Activated CD8-positive, alpha-beta T cell treated with anti-CD3 and anti-CD28 coated beads for 36 hours (primary cell): ENCODE results near the gene FAF1. TPM values are rescaled to one million over a fixed set of nuclear protein-coding genes. Genes with fewer than 3 reads are reported as not detected.
A peak's percentile ranks its signal among the peaks of the same experiment; 100 is the strongest.

Source experiments
- ATAC-seq: fragments of 200-7000 bp; cut with Tn5 transposase; one replicate; pipeline ENCODE4 v1.10.0; 2021; ENCODE audit warnings: mild to moderate bottlenecking, moderate library complexity
- CTCF ChIA-PET: fragments of 350-600 bp; sonication (Branson Sonifier 250); formaldehyde crosslinking; loops from one replicate; lab custom pipeline; 2021; ENCODE audit warnings: antibody characterized with exemption; lab: Charles Lee
- POLR2A ChIA-PET: fragments of 350-600 bp; sonication (Branson Sonifier 250); formaldehyde crosslinking; loops from one replicate; lab custom pipeline; 2021; ENCODE audit warnings: antibody characterized with exemption; lab: Charles Lee
- DNase-seq: peaks from one replicate; pipeline ENCODE4 v3.0.0-alpha.2; 2020
- H3K27ac Mint-ChIP-seq: one replicate; pipeline ENCODE4 v1.8.0; 2021; ENCODE audit warnings: mild to moderate bottlenecking, mixed read lengths
- H3K27me3 Mint-ChIP-seq: one replicate; pipeline ENCODE4 v1.8.0; 2021; ENCODE audit warnings: mixed read lengths
- H3K36me3 Mint-ChIP-seq: one replicate; pipeline ENCODE4 v1.8.0; 2021; ENCODE audit warnings: low read depth, mixed read lengths
- H3K4me1 Mint-ChIP-seq: one replicate; pipeline ENCODE4 v1.8.0; 2021; ENCODE audit warnings: low read depth, mixed read lengths
- H3K4me3 Mint-ChIP-seq: one replicate; pipeline ENCODE4 v1.8.0; 2021; ENCODE audit warnings: mild to moderate bottlenecking, moderate library complexity, mixed read lengths
- H3K9me3 Mint-ChIP-seq: one replicate; pipeline ENCODE4 v1.8.0; 2021; ENCODE audit warnings: mixed read lengths
- intact Hi-C: fragments of 100-400 bp; cut with micrococcal nuclease; formaldehyde crosslinking; loops from one replicate; pipeline ENCODE4 v1.10.0; 2022
- total RNA-seq, 2 experiments: library from RNA; stranded (reverse); gene quantifications; one replicate each; pipeline ENCODE4 v1.2.3, GENCODE V29; 2021
- TF ChIP-seq, protein P1 (sequence below): fragments of 200-600 bp; IDR thresholded peaks from one replicate; pipeline ENCODE4 v1.8.0; 2022; ENCODE audit warnings: antibody characterized with exemption, mild to moderate bottlenecking

The FAF1 gene
- total RNA-seq, 2 experiments from 2014 or later, result 82.2 to 87.0 TPM

DNA sequence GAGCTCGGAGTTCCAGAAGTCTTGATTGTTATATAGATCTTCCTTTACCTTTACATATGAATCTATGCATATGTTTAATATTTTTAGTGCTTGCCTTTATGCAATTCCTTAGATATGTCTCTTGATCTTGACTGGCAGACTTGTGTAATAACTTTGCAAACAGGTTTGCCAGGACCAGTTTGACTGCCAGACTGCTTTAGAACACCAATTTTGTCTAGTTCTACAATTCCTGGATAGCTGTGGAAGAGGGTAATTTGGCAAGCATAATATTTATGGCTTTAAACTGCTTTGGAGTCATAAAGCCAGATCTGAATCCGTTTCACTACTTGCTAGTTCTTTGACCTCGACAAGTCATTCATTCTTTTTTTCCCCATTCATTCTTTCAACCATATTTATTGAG, 250.0 kb downstream of the FAF1 start:
- TF ChIP-seq, protein P1, sequence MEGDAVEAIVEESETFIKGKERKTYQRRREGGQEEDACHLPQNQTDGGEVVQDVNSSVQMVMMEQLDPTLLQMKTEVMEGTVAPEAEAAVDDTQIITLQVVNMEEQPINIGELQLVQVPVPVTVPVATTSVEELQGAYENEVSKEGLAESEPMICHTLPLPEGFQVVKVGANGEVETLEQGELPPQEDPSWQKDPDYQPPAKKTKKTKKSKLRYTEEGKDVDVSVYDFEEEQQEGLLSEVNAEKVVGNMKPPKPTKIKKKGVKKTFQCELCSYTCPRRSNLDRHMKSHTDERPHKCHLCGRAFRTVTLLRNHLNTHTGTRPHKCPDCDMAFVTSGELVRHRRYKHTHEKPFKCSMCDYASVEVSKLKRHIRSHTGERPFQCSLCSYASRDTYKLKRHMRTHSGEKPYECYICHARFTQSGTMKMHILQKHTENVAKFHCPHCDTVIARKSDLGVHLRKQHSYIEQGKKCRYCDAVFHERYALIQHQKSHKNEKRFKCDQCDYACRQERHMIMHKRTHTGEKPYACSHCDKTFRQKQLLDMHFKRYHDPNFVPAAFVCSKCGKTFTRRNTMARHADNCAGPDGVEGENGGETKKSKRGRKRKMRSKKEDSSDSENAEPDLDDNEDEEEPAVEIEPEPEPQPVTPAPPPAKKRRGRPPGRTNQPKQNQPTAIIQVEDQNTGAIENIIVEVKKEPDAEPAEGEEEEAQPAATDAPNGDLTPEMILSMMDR, result no peak
- ATAC-seq (no peak), DNase-seq (no peak)
- Mint-ChIP-seq H3K9me3 (no peaks in the 10 kb centered on the region), H3K4me1 (peaks cover 9% of the 10 kb centered on the region), H3K36me3 (no peaks in the 10 kb centered on the region), H3K4me3 (no peak overlapping the region), H3K27ac (no peak overlapping the region), H3K27me3 (no peaks in the 10 kb centered on the region)
- intact Hi-C loops, result no loop called here
- ChIA-PET POLR2A (no interaction called here), CTCF (interaction anchor here (0.8 kb wide), 1 partner anchor 17 kb away, joined by 3 read pairs; no protein-coding TSS in a partner anchor)

DNA sequence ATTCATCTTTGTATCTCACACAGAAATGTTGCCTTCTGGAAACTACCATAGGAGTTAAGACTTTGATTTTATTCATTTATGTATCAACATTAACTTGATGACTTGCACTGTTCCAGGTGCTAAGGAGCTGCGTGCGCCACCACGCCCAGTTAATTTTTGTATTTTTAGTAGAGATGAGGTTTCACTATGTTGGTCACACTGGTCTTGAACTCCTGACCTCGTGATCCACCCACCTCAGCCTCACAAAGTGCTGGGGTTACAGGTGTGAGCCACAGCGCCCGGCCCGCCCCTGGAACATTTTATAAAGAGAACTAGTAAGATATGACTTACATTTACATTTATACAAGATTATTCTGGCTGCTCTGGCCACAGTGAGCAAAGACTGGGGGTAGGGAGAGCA, 252.2 kb downstream of the FAF1 start:
- Mint-ChIP-seq H3K27ac (no peak overlapping the region), H3K36me3 (no peaks in the 10 kb centered on the region), H3K27me3 (no peaks in the 10 kb centered on the region), H3K4me3 (no peak overlapping the region), H3K9me3 (no peaks in the 10 kb centered on the region), H3K4me1 (peaks cover 9% of the 10 kb centered on the region)
- TF ChIP-seq, protein P1, result no peak
- POLR2A ChIA-PET, result no interaction called here
- intact Hi-C loops, result no loop called here
- CTCF ChIA-PET, result no interaction called here
- peak; percentile 13 for DNase-seq
- no peak for ATAC-seq

DNA sequence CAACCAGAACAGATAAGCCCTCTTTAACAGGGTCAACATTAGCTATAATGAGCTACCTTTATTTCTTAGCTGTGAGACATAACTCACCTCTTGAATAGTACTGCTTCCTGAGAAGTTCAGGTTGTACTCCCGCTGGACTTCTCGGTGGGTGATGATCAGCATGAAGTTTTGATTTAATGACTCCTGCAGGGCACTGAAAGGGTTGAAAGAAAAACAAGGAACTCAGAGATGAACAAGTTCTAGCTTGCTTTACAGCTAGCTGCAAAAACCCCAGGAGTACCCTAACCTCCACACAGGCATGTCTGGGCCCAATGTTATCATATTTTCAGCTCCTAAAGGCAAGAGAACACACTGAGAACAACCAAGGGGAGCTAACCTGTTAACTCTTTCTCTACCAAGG, 254.4 kb downstream of the FAF1 start:
- no peak for ATAC-seq
- no peak for DNase-seq
- H3K4me1 Mint-ChIP-seq, result peaks cover 9% of the 10 kb centered on the region
- no peaks in the 10 kb centered on the region for H3K27me3 Mint-ChIP-seq
- TF ChIP-seq, protein P1, result no peak
- no peaks in the 10 kb centered on the region for H3K36me3 Mint-ChIP-seq
- no peak overlapping the region for H3K4me3 Mint-ChIP-seq
- ChIA-PET POLR2A (no interaction called here), CTCF (interaction anchor here (0.9 to 2.4 kb wide), 5 partner anchors 31 to 483 kb away, joined by 3 to 6 read pairs (median 3); no protein-coding TSS in a partner anchor)
- H3K27ac Mint-ChIP-seq, result no peak overlapping the region
- intact Hi-C loops, result loop anchor here (2.0 kb wide), 1 partner anchor 337 kb away; no protein-coding TSS in a partner anchor
- no peaks in the 10 kb centered on the region for H3K9me3 Mint-ChIP-seq

DNA sequence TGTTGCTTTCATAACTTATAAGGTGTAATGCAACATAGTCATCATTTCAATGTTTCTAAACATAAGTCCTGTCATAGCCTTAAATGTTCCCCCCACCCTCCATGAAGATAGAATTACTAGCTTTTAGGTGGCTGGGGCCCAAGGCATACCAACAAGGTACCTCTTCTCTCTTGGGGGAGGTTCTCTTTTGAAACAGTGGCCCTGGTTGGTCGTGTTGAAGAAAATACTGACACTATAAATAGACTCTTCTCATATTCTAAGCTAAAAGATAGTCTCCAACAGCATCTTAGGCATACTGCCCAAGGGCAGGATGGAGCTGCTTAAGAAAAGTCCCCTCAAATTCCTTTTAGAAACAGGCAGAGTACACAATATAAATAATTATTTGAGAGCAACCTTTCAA, 255.0 kb downstream of the FAF1 start:
- CTCF ChIA-PET, result interaction anchor here (0.9 to 2.4 kb wide), 8 partner anchors 9 to 484 kb away, joined by 3 to 8 read pairs (median 4); no protein-coding TSS in a partner anchor
- H3K36me3 Mint-ChIP-seq, result no peaks in the 10 kb centered on the region
- no peak for DNase-seq
- ATAC-seq, result no peak
- no peak overlapping the region for H3K27ac Mint-ChIP-seq
- peaks cover 9% of the 10 kb centered on the region for H3K4me1 Mint-ChIP-seq
- no peak overlapping the region for H3K4me3 Mint-ChIP-seq
- no peaks in the 10 kb centered on the region for H3K9me3 Mint-ChIP-seq
- H3K27me3 Mint-ChIP-seq, result no peaks in the 10 kb centered on the region
- intact Hi-C loops, result loop anchor here (2.0 kb wide), 1 partner anchor 336 kb away; no protein-coding TSS in a partner anchor
- POLR2A ChIA-PET, result no interaction called here
- TF ChIP-seq, protein P1, result no peak

DNA sequence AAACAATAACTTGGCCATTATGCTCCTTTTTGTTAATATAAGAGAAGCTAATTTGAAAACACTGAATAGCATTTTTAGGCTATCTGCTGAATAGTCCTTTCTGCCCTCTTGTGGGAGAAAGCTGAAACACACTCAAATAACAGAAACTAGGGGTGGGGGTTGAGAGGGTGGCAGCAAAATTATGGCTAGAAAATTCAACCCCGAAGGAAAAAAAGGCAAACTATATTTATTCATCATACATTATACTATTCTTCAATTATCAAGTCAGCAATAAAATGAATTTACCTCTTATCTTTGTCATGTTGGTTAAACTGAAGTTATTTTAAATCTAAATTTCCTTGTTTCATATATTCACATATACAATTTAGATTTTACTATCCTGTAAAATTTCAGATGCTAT, 255.9 kb downstream of the FAF1 start:
- H3K4me3 Mint-ChIP-seq, result no peak overlapping the region
- peak; percentile 34 for ATAC-seq
- peaks cover 9% of the 10 kb centered on the region for H3K4me1 Mint-ChIP-seq
- ChIA-PET CTCF (interaction anchor here (0.7 to 2.4 kb wide), 9 partner anchors 10 to 485 kb away, joined by 3 to 8 read pairs (median 4); no protein-coding TSS in a partner anchor), POLR2A (no interaction called here)
- H3K27me3 Mint-ChIP-seq, result no peaks in the 10 kb centered on the region
- DNase-seq, result peak; percentile 11
- no peak overlapping the region for H3K27ac Mint-ChIP-seq
- intact Hi-C loops, result loop anchor here (2.0 kb wide), 1 partner anchor 335 kb away; no protein-coding TSS in a partner anchor
- H3K36me3 Mint-ChIP-seq, result no peaks in the 10 kb centered on the region
- TF ChIP-seq, protein P1, result peak; percentile 70
- H3K9me3 Mint-ChIP-seq, result no peaks in the 10 kb centered on the region
